Astrocyte (in vitro differentiated cells and primary cell): ENCODE data around the gene DIP2C.

Experiments used
- CTCF ChIP-seq: IDR thresholded peaks from 2 replicates; pipeline ENCODE4 v1.5.1; 2011; ENCODE audit warnings: low read depth, mild to moderate bottlenecking, inconsistent platforms, low read length, moderate library complexity; ENCODE audit not compliant: insufficient read depth
- EZH2 ChIP-seq: IDR thresholded peaks from 2 replicates; pipeline ENCODE4 v1.6.1; 2012; ENCODE audit warnings: mild to moderate bottlenecking, low read length, inconsistent platforms; ENCODE audit not compliant: insufficient read depth

- TF ChIP-seq CTCF (no peak), EZH2 (no peak)
These were observed 383.3 kb downstream of the DIP2C start for GRCh38 chr10:306007-306674.
